Peyer's patch (tissue), 4 donors: ENCODE data around the gene AGAP1.

ENCODE experiments used
- CTCF ChIP-seq, 6 experiments: fragments of 450-650 bp in 4 of 6; fragments of 200-600 bp in 2 of 6; sonication (generic) in 1 of 6; IDR thresholded peaks; one replicate each; pipeline ENCODE4 v1.5.1; 2017 to 2019; ENCODE audit warnings: antibody characterized with exemption in 6 of 6, mild to moderate bottlenecking in 3 of 6, moderate library complexity in 1 of 6
- POLR2A ChIP-seq, 2 donors: fragments of 450-650 bp; IDR thresholded peaks; one replicate each; pipeline ENCODE4 v1.5.1; 2017; ENCODE audit warnings: antibody characterized with exemption in 2 of 2, mild to moderate bottlenecking in 2 of 2, moderate library complexity in 2 of 2

DNA sequence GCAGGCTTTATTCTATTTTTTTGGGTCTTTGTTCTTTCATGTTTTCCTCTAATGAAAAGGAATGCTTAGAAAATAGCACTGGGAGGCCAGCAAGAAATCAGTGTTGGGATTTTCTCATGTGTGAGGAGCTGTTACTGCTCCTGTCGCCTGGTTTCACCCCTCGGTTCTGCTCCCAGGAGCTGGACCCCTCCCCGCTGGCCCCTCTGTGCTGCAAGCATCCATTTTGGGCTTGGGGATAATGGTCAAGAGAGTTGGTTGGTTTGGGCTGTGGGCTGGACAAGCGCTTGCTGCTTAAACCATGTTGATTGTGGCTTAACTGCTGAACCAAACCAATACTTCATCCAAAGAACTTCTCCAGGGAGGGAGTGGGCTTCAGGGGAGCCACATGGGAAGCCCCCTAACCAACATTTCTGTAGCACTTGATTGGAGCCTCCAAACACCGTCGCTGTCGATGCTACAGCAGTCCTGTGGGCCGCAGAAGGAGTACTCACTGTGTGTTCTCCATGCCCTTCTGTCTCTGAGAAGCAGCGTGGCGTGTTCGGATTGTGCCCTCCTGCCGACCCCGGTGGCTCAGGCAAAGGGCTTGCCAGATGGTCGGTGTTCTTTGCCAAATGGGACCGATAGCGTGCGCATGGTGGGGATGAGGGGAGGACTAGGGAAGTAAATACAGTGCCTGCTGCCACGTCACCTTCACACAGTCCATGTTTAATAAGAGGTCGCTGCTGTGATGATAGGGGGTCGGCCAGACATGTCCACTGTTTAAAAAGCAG is 40.0 kb downstream of the AGAP1 start:
- TF ChIP-seq CTCF (IDR thresholded peaks at IDR 0.05) (no peak), POLR2A (IDR thresholded peaks at IDR 0.05) (no peak)
